K562 (cell line): ENCODE data around the gene STC2. TPM values are rescaled to one million over a fixed set of nuclear protein-coding genes. Genes with fewer than 3 reads are reported as not detected.

Source experiments
- ARID4B ChIP-seq: sonication (generic); formaldehyde crosslinking; IDR thresholded peaks from 2 replicates; pipeline ENCODE4 v1.8.0; 2022; ENCODE audit warnings: mild to moderate bottlenecking, missing genetic modification reagents
- ATF4 ChIP-seq: fragments of 450-650 bp; formaldehyde crosslinking; IDR thresholded peaks from 2 replicates; pipeline ENCODE4 v1.4.0; 2022; ENCODE audit warnings: mild to moderate bottlenecking, moderate library complexity
- ESRRB ChIP-seq: fragments of 250-450 bp; sonication (Bioruptor Pico); IDR thresholded peaks from 2 replicates; pipeline ENCODE4 v1.5.0; 2020; ENCODE audit warnings: mild to moderate bottlenecking, moderate library complexity, borderline replicate concordance
- ETV6 ChIP-seq, 3 experiments: fragments of 150-350 bp in 1 of 3; sonication (generic) in 1 of 3; formaldehyde crosslinking in 1 of 3; IDR thresholded peaks; 2 replicates each; pipeline versions ENCODE4 v1.6.1 to v1.8.0; 2014 to 2022; ENCODE audit warnings: borderline replicate concordance in 2 of 3, low read depth in 2 of 3, antibody characterized with exemption in 1 of 3, low read length in 1 of 3, mild to moderate bottlenecking in 1 of 3, missing genetic modification reagents in 1 of 3
- FOXP1 ChIP-seq: sonication (generic); formaldehyde crosslinking; IDR thresholded peaks from 2 replicates; pipeline ENCODE4 v1.8.0; 2022; ENCODE audit warnings: mild to moderate bottlenecking, missing genetic modification reagents
- IRF2 ChIP-seq: sonication (generic); formaldehyde crosslinking; IDR thresholded peaks from 2 replicates; pipeline ENCODE4 v1.8.1; 2022; ENCODE audit warnings: mild to moderate bottlenecking, missing genetic modification reagents
- KDM1A ChIP-seq, 2 experiments: fragments of 450-650 bp; IDR thresholded peaks; 2 replicates each; pipeline ENCODE4 v1.6.1; 2016; ENCODE audit warnings: mild to moderate bottlenecking in 2 of 2
- NUFIP1 ChIP-seq: fragments of 450-650 bp; IDR thresholded peaks from 2 replicates; pipeline ENCODE4 v1.6.1; 2018; ENCODE audit not compliant: partially characterized antibody
- PTTG1 ChIP-seq: fragments of 450-650 bp; IDR thresholded peaks from 2 replicates; pipeline ENCODE4 v1.6.1; 2016; ENCODE audit warnings: low read depth, mild to moderate bottlenecking, missing genetic modification characterization, missing compliant biosample characterization
- RBM14 ChIP-seq: fragments of 200-400 bp; formaldehyde crosslinking; IDR thresholded peaks from 2 replicates; pipeline ENCODE4 v1.6.1; 2018; ENCODE audit warnings: low read depth, mild to moderate bottlenecking, low read length, moderate library complexity, borderline replicate concordance; ENCODE audit not compliant: insufficient read depth
- RBM39 ChIP-seq: fragments of 200-400 bp; formaldehyde crosslinking; optimal IDR thresholded peaks from 2 replicates; pipeline ENCODE3; 2018; ENCODE audit warnings: low read depth, low read length
- SMAD4 ChIP-seq: fragments of 250-450 bp; sonication (Bioruptor Pico); conservative IDR thresholded peaks from 2 replicates; pipeline ENCODE4 v1.8.0; 2021; ENCODE audit warnings: inconsistent platforms, mild to moderate bottlenecking, moderate library complexity
- SMC3 ChIP-seq: conservative IDR thresholded peaks from 2 replicates; pipeline ENCODE4 v1.6.1; 2011; ENCODE audit warnings: low read depth, low read length, improper control_type of control experiment; ENCODE audit not compliant: insufficient read depth
- SRSF3 ChIP-seq: fragments of 200-400 bp; formaldehyde crosslinking; IDR thresholded peaks from 2 replicates; pipeline ENCODE4 v1.6.1; 2016; ENCODE audit warnings: mild to moderate bottlenecking, low read length, moderate library complexity; ENCODE audit not compliant: insufficient read depth
- TRIM28 ChIP-seq: fragments of 450-650 bp; IDR thresholded peaks from 2 replicates; pipeline ENCODE4 v1.6.1; 2017
- ZBTB43 ChIP-seq: sonication (generic); formaldehyde crosslinking; IDR thresholded peaks from 2 replicates; pipeline ENCODE4 v1.8.0; 2023; ENCODE audit warnings: mild to moderate bottlenecking, missing genetic modification reagents
- ZBTB7A ChIP-seq: IDR thresholded peaks from 2 replicates; pipeline ENCODE4 v1.6.1; 2011; ENCODE audit warnings: low read depth, mild to moderate bottlenecking, low read length, moderate library complexity, borderline replicate concordance; ENCODE audit not compliant: control insufficient read depth
- ZNF354B ChIP-seq: fragments of 250-450 bp; sonication (Bioruptor Pico); IDR thresholded peaks from 2 replicates; pipeline ENCODE4 v1.4.0; 2020
- ZNF586 ChIP-seq: fragments of 450-650 bp; formaldehyde crosslinking; conservative IDR thresholded peaks from 2 replicates; pipeline ENCODE4 v1.4.0; 2020; ENCODE audit warnings: mild to moderate bottlenecking, moderate library complexity
- ZNF76 ChIP-seq: fragments of 250-450 bp; sonication (Bioruptor Pico); IDR thresholded peaks from 2 replicates; pipeline ENCODE4 v1.4.0; 2020; ENCODE audit warnings: mild to moderate bottlenecking, moderate library complexity, borderline replicate concordance
- polyA plus RNA-seq, 8 experiments: library from polyadenylated mRNA; depleted of rRNA in 4 of 8; stranded (reverse) in 5 of 8; unstranded in 3 of 8; fragments of >200 nt; fragmentation: Nextera tagmentation in 2 of 8; fragmentation: Illumina TruSeq in 1 of 8; extraction: Ambion mirVana in 2 of 8; extraction: Trizol in 1 of 8; gene quantifications; 2 replicates each; pipeline versions ENCODE4 v1.2.1 to v1.2.3, GENCODE V29; 2011 to 2014; ENCODE audit warnings: inconsistent platforms in 1 of 8, missing spikeins in 1 of 8
- total RNA-seq, 7 experiments: library from RNA; depleted of rRNA in 6 of 7; stranded (reverse); fragments of >200 nt in 6 of 7; fragmentation: Illumina TruSeq in 2 of 7; extraction: Trizol in 2 of 7; gene quantifications; 2 replicates each; pipeline versions ENCODE4 v1.2.1 to v1.2.3, GENCODE V29; 2011 to 2021; ENCODE audit warnings: low replicate concordance in 1 of 7

STC2 gene
- total and polyA plus RNA-seq, 9 of the 15 experiments (the other 6 are each of a cell fraction or from before 2014, with no cell fraction given), result 0.62 to 31.7 (median 7.4) TPM

- 0 out of 2 replicates have a peak, but pooled peaks have one; percentile 40 for TF ChIP-seq SMAD4 (CRISPR knock-in tag)
- no peak for TF ChIP-seq ESRRB (CRISPR knock-in tag)
- no peak for TF ChIP-seq RBM39
- no peak for TF ChIP-seq ZNF354B (CRISPR knock-in tag)
- peak; percentile 46; the same call in 1 of the 2 replicates for TF ChIP-seq ARID4B (CRISPR knock-in tag)
- 0 out of 2 replicates have a peak, but pooled peaks have one; percentile 45 for TF ChIP-seq RBM14
- no peak for TF ChIP-seq KDM1A (IDR thresholded peaks at IDR 0.05)
- no peak for TF ChIP-seq ZNF586 (CRISPR knock-in tag)
- TF ChIP-seq IRF2 (CRISPR knock-in tag), result no peak
- TF ChIP-seq FOXP1 (CRISPR knock-in tag), result 0 out of 2 replicates have a peak, but pooled peaks have one; percentile 27
- 0 out of 2 replicates have a peak, but pooled peaks have one; percentile 64 for TF ChIP-seq SRSF3
- no peak for TF ChIP-seq PTTG1 (tag)
- no peak for TF ChIP-seq SMC3
- TF ChIP-seq ZBTB7A, result peak; percentile 66; the same call in 1 of the 2 replicates
- peak; percentile 75; the same call in 1 of the 2 replicates for TF ChIP-seq ZBTB43 (CRISPR knock-in tag)
- TF ChIP-seq ATF4, result 0 out of 2 replicates have a peak, but pooled peaks have one; percentile 60
- no peak for TF ChIP-seq NUFIP1
- TF ChIP-seq TRIM28, result no peak
- 0 out of 2 replicates have a peak, but pooled peaks have one; percentile 13 for TF ChIP-seq ZNF76
- TF ChIP-seq ETV6 (IDR thresholded peaks at IDR 0.05; ENCODE audit: borderline replicate concordance in 1 of 2, low read depth in 2 of 2, low read length in 1 of 2), result no peak
- peak; percentile 68; the same call in 1 of the 2 replicates for TF ChIP-seq ETV6 (CRISPR knock-in tag; IDR thresholded peaks at IDR 0.05; ENCODE audit: borderline replicate concordance)
Observed at GRCh38 chr5:173327084-173327947, 898 bp downstream of the STC2 start (continued).
